ENCODE data around the gene BCAR3. TPM values are rescaled to one million over a fixed set of nuclear protein-coding genes. Genes with fewer than 3 reads are reported as not detected.
A peak's percentile ranks its signal among the peaks of the same experiment; 100 is the strongest.

The BCAR3 gene
- total RNA-seq = 1 to 10 TPM in 1 of 2 experiments, under 1 TPM in 1; 0.96 to 1.3 TPM

DNA sequence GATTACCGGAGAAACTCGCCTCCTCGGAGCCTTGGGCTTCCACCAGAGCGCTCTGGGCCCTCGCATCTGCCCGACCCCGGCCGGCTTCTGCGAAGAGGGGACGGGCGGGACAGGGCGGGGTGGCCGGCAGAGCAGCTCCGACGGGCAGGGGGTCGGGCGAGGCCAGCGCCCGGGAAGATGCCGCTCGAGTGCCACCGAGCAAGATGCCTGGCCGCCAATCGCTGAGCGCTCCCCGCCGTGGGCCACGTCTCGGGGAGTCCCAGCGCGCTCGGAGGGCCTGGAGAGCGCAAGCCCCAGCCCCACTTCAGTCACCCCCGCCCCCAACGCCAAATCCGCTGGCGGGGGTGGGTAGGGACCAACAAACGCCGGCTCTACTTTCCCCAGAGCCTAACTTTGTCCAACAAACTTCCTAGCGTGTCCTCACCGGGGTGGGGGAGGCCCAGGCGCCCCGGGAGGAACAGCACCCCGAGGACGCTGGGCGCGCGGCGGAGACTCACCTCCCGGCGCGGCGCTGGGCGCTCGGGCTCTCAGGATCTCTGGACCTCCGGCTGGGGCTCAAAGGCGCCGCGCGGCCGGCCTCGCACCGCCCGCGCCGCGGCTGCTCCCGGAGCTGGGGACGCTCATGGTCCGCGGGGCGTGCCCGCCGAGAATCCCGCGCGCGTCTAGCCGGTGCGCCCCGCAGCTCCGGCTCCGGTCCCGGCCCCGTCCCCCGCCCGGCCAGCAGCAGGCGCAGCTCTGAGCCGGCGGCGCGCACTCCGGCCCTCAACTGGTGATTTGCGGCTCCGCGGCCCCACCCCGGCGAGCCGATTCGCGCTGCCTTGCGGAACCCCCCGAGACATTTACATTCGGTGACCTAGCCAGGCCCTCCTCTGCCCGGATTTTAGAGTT, at the start of gene BCAR3:
TSS of gene BCAR3 (minus strand) at position 737 of the 888 bp plus-strand sequence. CDS start 6,907 bp downstream, outside the sequence.
- H3K27me3 Mint-ChIP-seq = peaks cover 76% of the 10 kb centered on the region
- no peaks in the 10 kb centered on the region for H3K9me3 Mint-ChIP-seq (ENCODE audit: low read depth)
- DNase-seq = peak; percentile 48
- H3K4me3 Mint-ChIP-seq = peak within 1 kb of the TSS; percentile 69
- H3K4me1 Mint-ChIP-seq = peaks cover 14% of the 10 kb centered on the region
- no peak within 1 kb of the TSS for H3K27ac Mint-ChIP-seq
- no peaks in the 10 kb centered on the region for H3K36me3 Mint-ChIP-seq
- peak; percentile 79 for ATAC-seq
- CTCF ChIA-PET = interaction anchor here (0.7 to 2.0 kb wide), 7 partner anchors 12 to 169 kb away, joined by 3 to 8 read pairs (median 4); no protein-coding TSS in a partner anchor

DNA sequence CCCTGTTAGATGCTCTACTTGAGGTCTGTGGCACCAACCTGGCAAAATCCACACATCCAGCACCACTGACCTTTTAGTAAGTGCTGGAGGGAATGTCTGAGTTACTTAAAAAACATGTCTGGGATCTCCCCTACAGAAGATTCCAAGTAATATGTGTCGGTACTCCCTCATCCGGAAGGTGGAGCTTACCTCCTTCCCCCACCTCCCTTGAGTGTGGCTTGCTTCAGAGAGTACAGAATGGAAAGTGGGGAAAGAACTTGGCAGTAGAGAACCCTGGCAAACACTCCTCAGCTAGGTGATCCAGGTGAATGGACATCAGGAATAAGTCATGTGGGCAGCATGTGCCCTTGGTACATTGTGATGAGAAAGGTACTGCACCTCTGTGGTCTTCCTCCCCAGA, 49.0 kb upstream of the BCAR3 start:
- DNase-seq (no peak), ATAC-seq (no peak)
- no peak overlapping the region for H3K27ac Mint-ChIP-seq
- no peaks in the 10 kb centered on the region for H3K4me1 Mint-ChIP-seq
- CTCF ChIA-PET = no interaction called here
- H3K4me3 Mint-ChIP-seq = no peak overlapping the region
- H3K9me3 Mint-ChIP-seq (ENCODE audit: low read depth) = no peaks in the 10 kb centered on the region
- H3K27me3 Mint-ChIP-seq = no peaks in the 10 kb centered on the region
- H3K36me3 Mint-ChIP-seq = no peaks in the 10 kb centered on the region

DNA sequence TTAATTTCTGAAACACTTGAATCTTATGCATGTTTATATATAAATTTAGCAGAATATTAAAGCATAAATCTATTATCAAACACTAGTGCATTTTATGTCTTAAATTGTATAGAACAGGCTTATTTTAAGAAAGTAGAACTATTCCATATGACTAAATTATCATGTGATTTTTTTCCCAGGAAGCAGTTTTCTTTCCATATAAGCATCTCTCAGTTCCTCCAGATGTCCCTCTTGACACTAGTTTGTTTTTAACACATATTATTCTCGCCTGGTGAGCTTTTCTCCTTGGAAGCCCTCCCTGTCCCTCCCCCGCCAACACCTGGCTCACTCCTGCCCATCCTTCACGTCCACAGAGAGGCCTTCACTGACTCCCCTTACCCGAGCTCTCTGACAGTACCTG, 48.3 kb upstream of the BCAR3 start:
- ATAC-seq (no peak), DNase-seq (no peak)
- H3K9me3 Mint-ChIP-seq (ENCODE audit: low read depth) = no peaks in the 10 kb centered on the region
- no peak overlapping the region for H3K27ac Mint-ChIP-seq
- no peaks in the 10 kb centered on the region for H3K27me3 Mint-ChIP-seq
- H3K4me1 Mint-ChIP-seq = no peaks in the 10 kb centered on the region
- CTCF ChIA-PET = no interaction called here
- no peak overlapping the region for H3K4me3 Mint-ChIP-seq
- no peaks in the 10 kb centered on the region for H3K36me3 Mint-ChIP-seq

DNA sequence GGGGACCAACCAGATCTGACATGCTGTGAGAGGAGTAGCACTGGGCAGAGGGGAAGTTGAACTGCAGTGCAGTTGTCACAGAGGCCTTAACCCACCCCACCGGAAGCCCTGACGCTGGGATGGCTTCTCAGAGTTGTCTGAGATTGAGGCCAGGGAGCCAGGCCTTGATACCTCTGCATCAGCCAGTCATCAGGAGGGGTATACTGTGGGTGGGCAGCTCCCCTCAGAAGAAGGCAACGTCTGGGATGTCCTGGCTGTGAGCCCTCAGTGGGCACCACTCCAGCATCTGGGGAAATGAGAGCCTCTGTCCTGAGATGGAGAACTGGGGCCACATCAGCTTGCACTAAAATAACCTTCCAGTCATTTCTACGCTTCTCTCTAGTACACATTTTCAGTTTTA, 47.9 kb upstream of the BCAR3 start:
- no peaks in the 10 kb centered on the region for H3K9me3 Mint-ChIP-seq (ENCODE audit: low read depth)
- H3K27ac Mint-ChIP-seq = no peak overlapping the region
- H3K36me3 Mint-ChIP-seq = no peaks in the 10 kb centered on the region
- H3K4me1 Mint-ChIP-seq = no peaks in the 10 kb centered on the region
- DNase-seq (no peak), ATAC-seq (no peak)
- H3K27me3 Mint-ChIP-seq = no peaks in the 10 kb centered on the region
- CTCF ChIA-PET = no interaction called here
- no peak overlapping the region for H3K4me3 Mint-ChIP-seq

DNA sequence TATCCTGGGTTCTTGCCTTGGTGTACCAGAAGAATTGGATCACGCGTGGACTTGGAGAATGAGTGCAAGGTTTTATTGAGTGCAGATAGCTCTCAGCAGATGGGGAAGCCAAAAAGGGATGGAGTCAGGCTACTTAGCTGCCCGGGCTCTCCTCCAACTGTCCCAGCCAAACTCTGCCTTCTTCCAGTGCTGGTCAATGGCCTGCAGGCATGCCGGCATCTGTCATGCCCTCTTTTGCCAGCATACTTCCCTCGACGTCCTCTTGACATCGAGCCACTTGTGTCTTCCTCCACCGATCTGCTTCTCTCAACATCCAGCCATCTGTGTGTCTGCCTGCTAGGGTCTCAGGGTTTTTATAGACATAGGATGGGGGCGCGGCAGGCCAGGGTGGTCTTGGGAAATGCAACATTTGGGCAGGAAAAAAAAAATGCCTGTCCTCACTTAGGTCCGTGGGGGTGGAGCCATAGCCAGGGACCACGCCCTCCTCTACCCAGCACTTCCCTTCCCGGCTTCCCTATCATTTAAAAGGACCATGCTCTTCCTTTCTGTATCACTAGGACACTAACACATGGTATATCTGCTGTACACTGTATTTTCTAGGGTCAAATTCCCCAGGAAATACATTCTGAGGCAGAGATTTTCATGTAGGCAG, 47.0 kb upstream of the BCAR3 start:
- Mint-ChIP-seq H3K4me1 (no peaks in the 10 kb centered on the region), H3K4me3 (no peak overlapping the region), H3K36me3 (no peaks in the 10 kb centered on the region), H3K27me3 (no peaks in the 10 kb centered on the region), H3K9me3 (ENCODE audit: low read depth) (no peaks in the 10 kb centered on the region), H3K27ac (no peak overlapping the region)
- CTCF ChIA-PET = no interaction called here
- DNase-seq (no peak), ATAC-seq (no peak)

DNA sequence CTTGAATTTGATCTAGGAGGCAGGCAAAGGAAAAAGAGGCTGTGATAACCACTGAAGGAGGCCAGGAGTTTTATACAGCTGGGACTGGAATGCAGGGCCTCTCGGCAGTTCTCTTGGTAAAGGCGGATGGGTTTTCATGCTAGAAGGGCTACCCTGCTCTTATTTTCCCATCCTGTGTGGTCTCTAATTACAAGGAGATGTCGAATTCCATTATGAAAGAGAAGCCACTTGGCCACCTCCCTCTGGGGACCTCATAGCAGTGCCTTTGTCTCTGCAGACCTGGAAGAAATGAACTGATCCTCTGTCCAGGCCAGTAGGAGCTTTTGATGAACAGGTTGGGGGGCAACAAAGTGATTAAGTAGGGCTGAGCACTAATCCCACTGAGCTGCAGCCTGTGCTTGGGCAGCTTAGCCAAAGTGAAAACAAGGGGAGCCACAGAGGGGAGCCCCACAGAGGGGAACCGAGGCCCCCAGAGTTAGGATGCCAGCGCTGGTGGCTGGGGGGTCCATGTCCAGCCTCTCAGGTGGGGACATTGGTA, 42.2 kb upstream of the BCAR3 start:
- no peaks in the 10 kb centered on the region for H3K9me3 Mint-ChIP-seq (ENCODE audit: low read depth)
- no peaks in the 10 kb centered on the region for H3K4me1 Mint-ChIP-seq
- ATAC-seq (no peak), DNase-seq (no peak)
- no peak overlapping the region for H3K27ac Mint-ChIP-seq
- H3K27me3 Mint-ChIP-seq = no peaks in the 10 kb centered on the region
- H3K36me3 Mint-ChIP-seq = no peaks in the 10 kb centered on the region
- no peak overlapping the region for H3K4me3 Mint-ChIP-seq
- CTCF ChIA-PET = no interaction called here

DNA sequence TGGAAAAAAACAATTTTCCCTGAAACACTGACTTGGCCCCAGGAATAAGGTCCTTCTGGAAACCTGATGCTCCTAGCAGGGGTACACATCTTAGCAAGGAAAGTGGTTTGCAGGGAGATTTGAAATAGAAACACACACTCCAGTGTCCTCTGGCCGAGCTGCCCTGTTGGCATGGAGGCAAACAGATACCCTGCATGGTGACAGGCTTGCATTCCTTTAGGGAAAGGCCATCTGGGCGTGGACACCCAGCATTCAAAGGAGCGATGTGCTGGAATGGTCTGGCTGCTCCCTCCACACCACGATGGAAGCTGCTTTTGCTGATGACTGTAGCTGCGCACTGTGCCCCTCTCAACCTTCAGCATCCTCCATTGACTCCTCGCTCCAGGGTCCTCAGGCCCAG, 41.5 kb upstream of the BCAR3 start:
- Mint-ChIP-seq H3K4me1 (no peaks in the 10 kb centered on the region), H3K9me3 (ENCODE audit: low read depth) (peaks cover 2% of the 10 kb centered on the region), H3K27ac (no peak overlapping the region), H3K36me3 (peaks cover 3% of the 10 kb centered on the region), H3K4me3 (no peak overlapping the region), H3K27me3 (no peaks in the 10 kb centered on the region)
- ATAC-seq (no peak), DNase-seq (no peak)
- CTCF ChIA-PET = no interaction called here

DNA sequence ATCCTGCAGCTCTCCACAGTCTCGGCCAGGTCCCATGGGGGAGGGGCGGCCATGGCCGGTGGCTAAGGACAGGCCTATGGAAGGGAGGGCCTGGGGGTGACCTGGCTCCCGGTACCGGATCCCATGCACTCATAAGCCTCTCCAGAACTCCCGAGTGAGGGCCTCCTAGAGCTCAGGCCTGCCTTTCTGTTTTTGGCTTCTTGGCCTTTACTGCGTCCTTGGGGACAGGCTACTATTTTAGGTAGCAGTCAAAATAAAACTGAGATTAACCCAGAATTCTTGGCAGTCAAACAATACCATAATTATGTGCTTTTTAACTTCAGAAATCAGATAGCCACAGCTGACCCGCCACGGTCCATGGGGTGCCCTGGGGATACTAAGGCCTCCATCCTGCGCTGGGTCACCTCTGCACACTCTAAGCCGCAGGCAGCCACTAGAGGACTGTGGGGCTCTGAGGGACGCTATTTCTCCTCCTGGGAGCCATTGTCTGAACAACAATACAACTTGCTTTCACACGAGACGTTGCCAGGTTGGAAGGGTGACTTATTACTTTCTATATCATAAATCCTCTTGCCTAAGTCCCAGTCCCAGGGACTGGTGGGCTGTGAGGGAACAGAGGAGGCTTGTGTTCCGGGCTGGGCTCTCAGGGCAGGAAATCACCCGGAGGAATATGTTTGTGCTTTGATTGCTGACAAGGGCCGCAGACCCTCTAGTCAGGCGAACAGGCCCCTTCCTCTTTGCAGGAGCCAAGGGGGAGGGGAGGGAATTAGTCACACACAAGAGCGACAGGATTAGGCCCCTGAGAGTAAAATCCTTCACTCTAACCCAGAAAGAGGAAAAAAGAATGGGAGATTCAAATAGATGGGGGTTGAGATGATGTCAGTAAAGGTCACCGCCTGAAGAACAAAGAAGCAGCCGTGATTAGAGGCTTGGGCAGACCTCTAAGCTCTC, 40.7 kb upstream of the BCAR3 start:
- peaks cover 2% of the 10 kb centered on the region for H3K4me1 Mint-ChIP-seq
- peaks cover 6% of the 10 kb centered on the region for H3K9me3 Mint-ChIP-seq (ENCODE audit: low read depth)
- CTCF ChIA-PET = no interaction called here
- peaks cover 7% of the 10 kb centered on the region for H3K36me3 Mint-ChIP-seq
- H3K27me3 Mint-ChIP-seq = no peaks in the 10 kb centered on the region
- DNase-seq = no peak
- no peak for ATAC-seq
- no peak overlapping the region for H3K27ac Mint-ChIP-seq
- no peak overlapping the region for H3K4me3 Mint-ChIP-seq

DNA sequence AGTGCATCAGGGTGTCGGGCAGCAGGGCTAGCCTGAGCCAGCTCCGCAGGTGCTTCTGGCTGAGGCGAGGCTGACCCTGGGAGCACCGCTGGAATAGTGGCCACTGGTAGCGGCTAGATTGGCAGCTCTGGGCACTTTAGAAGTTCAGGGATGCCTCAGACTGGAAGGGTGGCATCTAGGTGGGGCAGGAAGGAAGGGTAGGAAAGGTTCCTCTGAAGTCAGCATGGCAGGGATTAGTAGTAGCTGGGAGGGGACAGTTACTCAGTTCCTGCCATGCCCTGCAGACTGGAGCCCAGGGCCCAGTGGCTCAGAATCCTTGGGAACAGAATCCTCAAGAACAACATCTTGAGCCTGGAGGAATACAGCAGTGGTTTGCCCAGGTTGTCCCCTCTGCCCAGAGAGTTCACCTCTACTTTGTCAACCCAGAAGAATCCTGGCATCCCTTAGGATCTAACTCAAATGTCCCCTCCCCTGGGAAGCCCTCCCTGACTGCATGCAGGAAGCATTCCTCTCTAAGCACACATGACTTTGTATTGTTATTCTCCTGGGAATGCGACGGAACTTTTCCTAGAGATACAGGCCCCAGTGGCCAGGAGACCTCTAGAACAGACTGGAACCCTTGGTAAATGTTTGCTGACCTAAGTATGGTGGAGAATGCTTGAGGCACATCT, 39.5 kb upstream of the BCAR3 start:
- peaks cover 14% of the 10 kb centered on the region for H3K4me1 Mint-ChIP-seq
- H3K4me3 Mint-ChIP-seq = no peak overlapping the region
- no peaks in the 10 kb centered on the region for H3K27me3 Mint-ChIP-seq
- CTCF ChIA-PET = no interaction called here
- DNase-seq = no peak
- peaks cover 15% of the 10 kb centered on the region for H3K36me3 Mint-ChIP-seq
- ATAC-seq = no peak
- peaks cover 11% of the 10 kb centered on the region for H3K9me3 Mint-ChIP-seq (ENCODE audit: low read depth)
- no peak overlapping the region for H3K27ac Mint-ChIP-seq

DNA sequence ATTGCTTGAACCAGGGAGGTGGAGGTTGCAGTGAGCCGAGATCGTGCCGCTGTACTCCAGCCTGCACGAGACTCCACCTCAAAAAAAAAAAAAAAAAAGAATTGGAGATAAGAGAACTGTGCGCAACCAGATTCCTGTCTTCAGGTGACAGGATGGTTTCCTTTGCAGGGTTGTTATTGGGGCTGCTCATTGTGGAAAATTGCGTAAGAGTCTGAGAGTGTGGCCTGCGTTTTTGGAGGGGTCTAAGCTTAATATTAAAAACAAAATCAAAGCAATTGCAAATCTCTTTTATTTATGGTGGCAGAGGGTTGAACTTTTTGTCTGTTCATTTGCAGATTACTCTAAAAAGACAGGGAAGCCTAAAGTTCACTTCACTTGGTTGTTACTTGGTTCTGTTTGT, 36.0 kb upstream of the BCAR3 start:
- no peak overlapping the region for H3K27ac Mint-ChIP-seq
- peaks cover 44% of the 10 kb centered on the region for H3K4me1 Mint-ChIP-seq
- peaks cover 17% of the 10 kb centered on the region for H3K36me3 Mint-ChIP-seq
- CTCF ChIA-PET = interaction anchor here (1.2 to 2.1 kb wide), 2 partner anchors 24 to 34 kb away, joined by 4 to 6 read pairs; no protein-coding TSS in a partner anchor
- DNase-seq = no peak
- H3K4me3 Mint-ChIP-seq = no peak overlapping the region
- no peaks in the 10 kb centered on the region for H3K27me3 Mint-ChIP-seq
- peaks cover 11% of the 10 kb centered on the region for H3K9me3 Mint-ChIP-seq (ENCODE audit: low read depth)
- no peak for ATAC-seq

DNA sequence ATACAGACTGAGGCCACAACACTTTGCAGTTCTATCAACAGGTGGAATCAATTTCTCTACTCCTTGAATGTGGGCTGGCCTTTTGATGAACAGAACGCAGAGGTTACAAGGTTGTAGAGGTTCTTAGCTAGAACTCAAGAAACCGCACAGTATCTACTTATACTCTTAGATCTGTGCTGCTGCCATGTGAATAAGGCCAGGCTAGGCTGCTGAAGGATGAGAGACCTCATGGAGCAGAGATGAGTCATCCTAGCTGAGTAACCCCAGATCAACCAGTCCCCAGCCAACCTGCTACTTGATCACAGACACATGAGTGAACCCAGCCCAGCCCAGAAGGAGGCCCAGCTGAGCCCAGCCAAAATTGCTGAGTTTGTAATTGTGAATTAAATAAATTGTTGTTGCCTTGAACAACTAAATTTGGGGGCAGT, 35.3 kb upstream of the BCAR3 start:
- Mint-ChIP-seq H3K4me3 (no peak overlapping the region), H3K4me1 (peaks cover 51% of the 10 kb centered on the region), H3K27me3 (peaks cover 5% of the 10 kb centered on the region), H3K27ac (peak overlapping the region; percentile 44), H3K9me3 (ENCODE audit: low read depth) (peaks cover 11% of the 10 kb centered on the region), H3K36me3 (peaks cover 19% of the 10 kb centered on the region)
- CTCF ChIA-PET = interaction anchor here (1.2 to 2.1 kb wide), 3 partner anchors 23 to 36 kb away, joined by 4 to 6 read pairs (median 5); partner anchors contain the start of gene BCAR3
- DNase-seq = peak; percentile 71
- peak; percentile 78 for ATAC-seq

DNA sequence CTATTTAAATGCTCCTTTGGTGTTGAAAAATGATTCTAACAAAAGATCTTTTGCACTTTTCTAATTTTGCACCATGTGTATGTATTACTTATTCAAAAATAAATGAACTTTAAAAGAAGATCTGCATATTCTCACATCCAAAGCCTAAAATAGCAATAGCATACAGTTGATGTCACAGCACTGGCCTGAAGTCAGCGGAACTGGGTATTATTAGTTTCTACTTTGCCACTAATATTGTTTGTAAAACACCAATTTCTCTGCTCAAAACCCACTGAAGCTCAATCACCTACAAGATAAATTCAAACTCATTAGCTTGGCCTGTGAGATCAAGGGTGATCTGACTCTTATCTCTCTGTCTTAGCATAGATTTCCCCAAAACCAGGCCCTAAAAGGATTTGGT, 34.5 kb upstream of the BCAR3 start:
- H3K4me1 Mint-ChIP-seq = peaks cover 59% of the 10 kb centered on the region
- DNase-seq (no peak), ATAC-seq (no peak)
- CTCF ChIA-PET = interaction anchor here (1.3 to 2.1 kb wide), 4 partner anchors 35 to 128 kb away, joined by 5 to 6 read pairs (median 6); partner anchors contain the start of gene BCAR3
- peaks cover 6% of the 10 kb centered on the region for H3K27me3 Mint-ChIP-seq
- peaks cover 19% of the 10 kb centered on the region for H3K36me3 Mint-ChIP-seq
- no peak overlapping the region for H3K4me3 Mint-ChIP-seq
- peaks cover 11% of the 10 kb centered on the region for H3K9me3 Mint-ChIP-seq (ENCODE audit: low read depth)
- H3K27ac Mint-ChIP-seq = peak overlapping the region; percentile 24
